ENCODE measurements around the gene ZFYVE1.
A peak's percentile ranks its signal among the peaks of the same experiment; 100 is the strongest.
"Not testable (repeated sequence)": the region's sequence is repeated elsewhere in the genome, so short reads cannot be mapped to it uniquely, and the experiment has no call there.

The ZFYVE1 gene

GRCh38 chr14:73026845-73027542 is at the start of gene ZFYVE1:
ZFYVE1 (minus strand) TSS chr14:73027106; CDS start chr14:73024508, 2,598 bp downstream.
- Histone ChIP-seq H3K4me3 (peak within 1 kb of the TSS; percentile 68 to 94 (median 84)), H3K27ac (peak within 1 kb of the TSS; percentile 54 to 89 (median 85))

DNA sequence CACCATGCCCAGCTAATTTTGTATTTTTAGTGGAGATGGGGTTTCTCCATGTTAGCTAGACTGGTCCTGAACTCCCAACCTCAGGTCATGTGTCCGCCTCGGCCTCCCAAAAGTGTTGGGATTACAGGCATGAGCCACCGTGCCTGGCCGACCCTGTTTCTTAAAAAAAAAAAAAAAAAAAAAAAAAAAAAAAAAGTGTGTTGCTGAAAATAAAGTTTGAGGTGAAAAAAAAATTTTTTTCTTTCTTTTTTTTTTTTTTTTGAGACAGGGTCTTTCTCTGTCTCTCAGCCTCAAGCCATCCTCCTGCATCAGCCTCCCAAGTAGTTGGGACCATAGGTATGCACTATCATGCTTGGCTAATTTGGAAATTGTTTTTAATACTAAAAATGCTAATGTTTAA is 42.7 kb upstream of the ZFYVE1 start:
- Histone ChIP-seq H3K27ac (no peak overlapping the region), H3K4me3 (no peak overlapping the region)

- Histone ChIP-seq H3K4me3 (peak overlapping the region; percentile 62 to 94 (median 83)), H3K27ac (peak overlapping the region; percentile 80 to 99 (median 93))
Observed at GRCh38 chr14:73058922-73059673, 32.2 kb upstream of the ZFYVE1 start.

DNA sequence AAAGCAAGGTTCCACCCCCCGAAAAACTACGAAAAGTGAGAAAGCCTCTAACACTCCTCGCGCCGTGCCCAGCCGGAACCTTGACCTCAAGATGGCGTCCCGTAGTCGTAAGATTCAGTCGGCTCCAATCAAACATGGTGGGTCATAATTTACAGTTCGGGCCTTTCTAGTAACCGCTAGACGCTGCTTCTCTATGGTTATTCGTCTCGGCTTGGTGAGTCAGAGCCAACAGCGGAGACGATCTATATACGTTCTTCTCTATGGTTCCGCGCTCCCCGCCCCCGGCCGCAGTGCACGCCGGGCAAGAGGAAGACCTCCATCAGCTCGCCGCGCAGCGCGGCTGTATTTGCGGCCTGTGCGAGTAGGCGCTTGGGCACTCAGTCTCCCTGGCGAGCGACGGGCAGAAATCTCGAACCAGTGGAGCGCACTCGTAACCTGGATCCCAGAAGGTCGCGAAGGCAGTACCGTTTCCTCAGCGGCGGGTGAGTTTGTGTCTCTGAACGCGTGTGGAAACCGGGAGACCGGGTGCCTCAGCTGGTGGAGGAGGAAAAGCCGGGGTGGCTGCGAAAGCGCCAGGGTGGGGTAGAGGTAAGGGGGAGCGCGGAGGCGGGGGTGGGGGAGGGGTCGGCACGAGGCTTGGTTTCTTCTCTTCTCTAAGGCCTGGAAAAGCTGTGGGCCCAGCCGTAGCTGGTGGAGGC is 31.5 kb upstream of the ZFYVE1 start, which contains the start of gene RBM25:
Gene RBM25, plus strand, starts transcription at position 311 of the 698 bp plus-strand sequence. CDS start 13,108 bp downstream, outside the sequence.
- Histone ChIP-seq H3K27ac (peak within 1 kb of the TSS; percentile 80 to 99 (median 93)), H3K4me3 (peak within 1 kb of the TSS; percentile 62 to 94 (median 83))

DNA sequence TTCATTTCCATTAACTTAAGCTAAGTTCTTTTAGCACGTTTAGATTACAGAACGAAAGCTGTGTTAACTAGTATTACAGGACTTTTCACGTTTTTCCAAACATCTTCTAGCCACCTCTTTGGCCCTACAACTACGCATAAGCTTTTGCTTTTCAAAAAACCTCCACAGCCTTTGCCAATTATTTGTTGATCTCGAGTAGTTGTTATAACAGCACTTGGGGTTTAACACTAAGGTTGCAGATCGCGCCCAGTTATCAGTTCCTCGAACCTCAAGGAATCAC is 31.0 kb upstream of the ZFYVE1 start:
- H3K27ac ChIP-seq, result peak overlapping the region; percentile 0 to 99 (median 93)

DNA sequence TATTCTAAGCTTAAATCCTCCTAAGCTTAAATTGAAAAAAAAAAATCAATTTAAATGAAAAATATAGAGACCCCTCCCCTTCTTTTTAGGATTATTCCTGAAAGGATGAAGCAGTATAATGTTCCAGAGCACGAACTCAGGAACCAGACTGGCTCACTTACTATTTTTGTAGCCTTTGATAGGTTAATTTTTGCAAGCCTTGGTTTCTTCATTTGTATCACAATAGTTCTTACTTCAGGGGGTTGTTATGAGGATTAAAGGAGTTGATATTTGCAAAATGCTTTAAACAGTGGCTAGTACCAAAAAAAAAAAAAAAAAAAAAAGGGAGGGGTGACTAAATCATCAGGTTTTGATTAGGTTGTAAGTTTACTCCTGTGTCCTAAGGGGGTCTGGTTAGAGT is 28.3 kb upstream of the ZFYVE1 start:
- no peak overlapping the region for H3K27ac ChIP-seq
- no peak overlapping the region for H3K4me3 ChIP-seq

More for the DNA sequence above, 31.0 kb upstream of the ZFYVE1 start:
- peak overlapping the region; percentile 62 to 94 (median 83) for H3K4me3 ChIP-seq

DNA sequence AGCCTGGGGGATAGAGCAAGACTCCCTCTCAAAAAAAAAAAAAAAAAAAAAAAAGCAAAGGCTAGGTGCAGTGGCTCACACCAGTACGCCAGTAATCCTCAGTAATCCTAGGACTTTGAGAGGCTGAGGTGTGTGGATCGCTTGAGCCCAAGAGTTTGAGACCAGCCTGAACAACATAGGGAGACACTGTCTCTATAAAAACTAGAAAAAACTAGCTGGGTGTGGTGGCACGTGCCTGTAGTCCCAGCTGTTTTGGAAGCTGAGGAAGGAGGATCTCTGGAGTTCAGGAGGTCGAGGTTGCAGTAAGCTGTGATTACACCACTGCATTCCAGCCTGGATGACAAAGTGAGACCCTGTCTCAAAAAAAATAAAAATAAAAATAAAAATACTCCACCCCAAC is 22.5 kb upstream of the ZFYVE1 start:
- Histone ChIP-seq H3K4me3 (no peak overlapping the region), H3K27ac (no peak overlapping the region)

DNA sequence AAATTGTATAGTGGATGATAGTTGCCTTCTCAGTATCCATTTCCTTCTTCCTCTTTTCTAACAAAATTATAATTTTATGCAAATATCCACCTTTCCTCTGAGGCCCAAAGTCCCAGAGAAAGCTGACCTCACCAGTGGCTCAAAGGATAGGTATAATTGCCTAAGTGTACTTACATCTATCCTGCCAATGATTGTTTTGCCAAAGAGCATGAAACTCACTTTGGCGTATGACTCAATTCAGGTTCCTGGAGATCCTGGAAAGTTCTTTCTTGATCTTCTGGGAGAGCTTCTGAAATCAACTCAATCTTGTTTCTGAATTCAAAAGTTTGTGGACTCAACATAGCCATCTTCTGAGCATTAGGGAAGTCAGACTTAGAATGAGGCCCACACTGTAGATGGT is 20.9 kb upstream of the ZFYVE1 start:
- no peak overlapping the region for H3K4me3 ChIP-seq
- H3K27ac ChIP-seq, result no peak overlapping the region

DNA sequence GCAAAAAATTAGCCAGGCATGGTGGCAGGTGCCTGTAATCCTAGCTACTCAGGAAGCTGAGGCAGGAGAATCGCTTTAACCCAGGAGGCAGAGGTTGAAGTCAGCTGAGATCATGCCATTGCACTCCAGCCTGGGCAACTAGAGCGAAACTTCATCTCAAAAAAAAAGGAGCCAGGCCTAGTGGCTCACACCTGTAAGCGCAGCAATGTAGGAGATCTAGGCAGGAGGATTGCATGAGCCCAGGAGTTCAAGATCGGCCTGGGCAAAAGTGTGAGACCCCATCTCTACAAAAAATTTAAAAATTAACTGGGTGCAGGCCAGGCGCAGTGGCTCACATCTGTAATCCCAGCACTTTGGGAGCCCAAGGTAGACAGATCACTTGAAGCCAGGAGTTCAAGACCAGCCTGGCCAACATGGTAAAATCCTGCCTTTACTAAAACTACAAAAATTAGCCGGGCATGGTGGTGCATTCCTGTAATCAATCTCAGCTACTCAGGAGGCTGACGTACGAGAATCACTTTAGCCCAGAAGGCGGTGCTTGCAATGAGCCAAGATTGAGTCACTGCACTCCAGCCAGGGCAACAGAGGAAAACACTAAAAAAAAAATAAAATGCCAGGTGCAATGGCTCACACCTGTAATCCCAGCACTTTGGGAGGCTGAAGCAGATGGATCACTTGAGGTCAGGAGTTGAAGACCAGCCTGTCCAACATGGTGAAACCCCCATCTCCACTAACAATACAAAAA is 10.0 kb upstream of the ZFYVE1 start:
- not testable (repeated sequence) for H3K4me3 ChIP-seq, H3K27ac ChIP-seq

- Histone ChIP-seq H3K4me3 (no peak overlapping the region), H3K27ac (peak overlapping the region in 1 of 21 experiments; percentile 39)
Observed at GRCh38 chr14:73027984-73028383, 1.1 kb upstream of the ZFYVE1 start.

DNA sequence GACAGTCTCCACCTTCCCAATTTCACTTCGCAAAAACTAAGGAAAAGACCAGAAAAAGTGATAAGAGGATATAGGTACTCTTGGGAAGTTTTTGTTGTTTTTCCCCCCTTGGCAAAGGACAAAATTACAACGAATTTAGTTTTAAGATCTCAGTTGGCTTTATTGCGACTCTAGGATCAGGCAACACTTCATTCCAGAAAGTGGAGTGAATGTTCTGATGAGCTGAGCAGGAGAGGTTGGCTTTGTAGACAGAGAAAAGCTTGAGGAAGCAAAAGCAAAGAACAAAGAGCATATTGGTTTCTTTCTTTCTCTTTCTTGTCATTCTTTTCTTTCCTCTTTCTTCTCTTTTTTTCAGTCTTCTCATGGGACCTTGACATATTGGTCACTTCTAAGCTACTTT is 640 bp upstream of the ZFYVE1 start:
- Histone ChIP-seq H3K4me3 (peak overlapping the region in 6 of 7 experiments; percentile 68 to 94 (median 85)), H3K27ac (peak overlapping the region in 6 of 21 experiments; percentile 8 to 87 (median 38))

GRCh38 chr14:73026243-73026844 is 562 bp downstream of the ZFYVE1 start:
- Histone ChIP-seq H3K4me3 (peak overlapping the region; percentile 68 to 94 (median 84)), H3K27ac (peak overlapping the region; percentile 54 to 89 (median 85))

DNA sequence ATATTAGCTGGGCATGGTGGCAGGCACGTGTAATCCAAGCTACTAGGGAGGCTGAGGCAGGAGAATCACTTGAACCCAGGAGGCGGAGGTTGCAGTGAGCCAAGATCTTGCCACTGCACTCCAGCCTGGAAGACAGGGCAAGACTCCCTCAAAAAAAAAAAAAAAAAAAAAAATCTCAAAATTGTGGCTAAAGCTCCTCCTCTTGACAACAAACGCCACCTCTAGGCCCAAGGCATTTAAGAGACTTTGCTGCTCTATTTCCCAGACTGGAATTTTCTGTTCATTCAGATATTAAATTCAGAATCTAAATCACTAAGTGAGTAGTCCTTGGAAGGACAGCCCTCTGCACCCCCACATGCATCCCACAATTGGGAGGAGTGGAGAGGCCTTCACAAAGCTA is 1.4 kb downstream of the ZFYVE1 start:
- H3K27ac ChIP-seq, result peak overlapping the region in 1 of 21 experiments; percentile 86
- H3K4me3 ChIP-seq, result peak overlapping the region in 3 of 7 experiments; percentile 72 to 92 (median 84)

GRCh38 chr14:73022051-73022450 is 4.9 kb downstream of the ZFYVE1 start:
- Histone ChIP-seq H3K27ac (no peak overlapping the region), H3K4me3 (no peak overlapping the region)

GRCh38 chr14:73016011-73016410 is 10.9 kb downstream of the ZFYVE1 start:
- H3K27ac ChIP-seq, H3K4me3 ChIP-seq: not testable (repeated sequence)

DNA sequence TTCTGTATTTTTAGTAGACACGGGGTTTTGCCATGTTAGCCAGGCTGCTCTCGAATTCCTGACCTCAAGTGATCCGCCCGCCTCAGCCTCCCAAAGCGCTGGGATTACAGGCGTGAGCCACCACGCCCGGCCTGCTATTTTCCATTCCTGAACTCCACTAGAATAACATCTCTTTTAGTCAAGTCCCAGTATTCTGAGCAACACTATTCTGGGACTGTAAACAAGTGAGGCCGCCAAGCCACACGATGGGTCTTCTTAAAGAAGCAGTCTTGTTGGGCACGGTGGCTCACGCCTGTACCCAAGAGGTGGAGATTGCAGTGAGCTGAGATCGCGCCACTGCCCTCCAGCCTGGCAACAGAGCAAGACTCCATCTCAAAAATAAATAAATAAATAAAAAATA is 11.4 kb downstream of the ZFYVE1 start:
- peak overlapping the region in 1 of 21 experiments; percentile 54 for H3K27ac ChIP-seq

DNA sequence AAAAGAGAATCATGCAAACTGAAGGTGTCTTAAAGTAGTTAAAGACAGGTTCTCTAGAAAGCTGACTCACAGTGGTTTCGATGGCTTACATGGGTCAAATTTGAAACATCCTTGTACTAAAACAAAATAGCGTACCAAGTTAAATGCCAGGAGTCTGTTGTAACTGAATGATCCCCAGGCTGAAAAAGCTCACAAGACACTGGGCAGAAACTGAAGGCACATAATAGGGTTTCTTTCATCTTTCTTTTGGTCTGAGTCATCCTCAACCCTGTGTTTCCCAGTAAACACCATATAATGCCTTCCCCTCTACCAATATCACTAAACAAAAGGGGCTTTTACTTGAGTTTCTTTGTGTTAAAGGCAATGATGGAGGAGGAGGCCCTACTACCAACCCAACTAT is 12.8 kb downstream of the ZFYVE1 start:
- H3K4me3 ChIP-seq, result no peak overlapping the region
- H3K27ac ChIP-seq, result peak overlapping the region in 2 of 21 experiments; percentile 28 to 41

More for the DNA sequence above, 11.4 kb downstream of the ZFYVE1 start:
- H3K4me3 ChIP-seq, result not testable (repeated sequence)

DNA sequence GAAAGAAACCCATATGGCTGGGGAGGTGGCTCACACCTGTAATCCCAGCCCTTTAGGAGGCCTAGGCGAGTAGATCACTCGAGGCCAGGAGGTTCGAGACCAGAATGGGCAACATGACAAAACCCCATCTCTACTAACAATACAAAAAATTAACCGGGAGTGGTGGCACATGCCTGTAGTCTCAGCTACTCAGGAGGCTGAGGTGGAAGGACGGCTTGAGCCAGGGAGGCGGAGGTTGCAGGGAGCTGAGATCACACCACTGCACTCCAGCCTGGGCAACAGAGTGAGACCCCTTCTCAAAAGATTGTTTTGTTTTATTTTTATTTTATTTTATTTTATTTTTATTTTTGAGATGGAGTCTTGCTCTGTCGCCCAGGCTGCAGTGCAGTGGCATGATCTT is 15.7 kb downstream of the ZFYVE1 start:
- H3K27ac ChIP-seq, H3K4me3 ChIP-seq: not testable (repeated sequence)

DNA sequence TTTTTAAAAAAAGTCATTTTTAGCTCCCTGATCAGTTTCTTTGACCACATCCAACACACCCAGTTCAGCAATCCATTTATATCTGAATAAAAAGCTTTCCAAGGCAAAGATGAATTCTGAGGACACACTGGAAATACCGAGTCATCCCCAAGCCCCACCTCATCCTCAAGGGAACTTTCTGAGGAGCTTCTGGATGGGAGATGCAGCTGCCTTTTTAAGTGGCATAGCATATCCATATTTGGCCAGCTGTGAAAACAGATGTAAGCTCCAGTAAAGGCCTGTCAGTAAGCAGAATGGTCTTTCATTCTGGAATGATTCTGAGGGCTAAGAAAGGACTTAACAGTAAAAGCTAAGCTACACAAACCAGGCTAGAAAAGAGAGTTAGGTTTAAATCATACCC is 18.4 kb downstream of the ZFYVE1 start:
- H3K27ac ChIP-seq, result peak overlapping the region in 3 of 21 experiments; percentile 45 to 78 (median 46)
- H3K4me3 ChIP-seq, result no peak overlapping the region

All from skin epidermis (tissue), 12 donors.